Common myeloid progenitor, CD34-positive (primary cell): Measurements from ENCODE around the gene PDIA5.

ENCODE experiments used
- CTCF ChIA-PET: fragments of 350-600 bp; sonication (Branson Sonifier 250); formaldehyde crosslinking; loops from one replicate; lab custom pipeline; 2021; ENCODE audit warnings: antibody characterized with exemption; lab: Charles Lee
- POLR2A ChIA-PET: fragments of 350-600 bp; sonication (Branson Sonifier 250); formaldehyde crosslinking; loops from one replicate; lab custom pipeline; 2021; ENCODE audit warnings: antibody characterized with exemption; lab: Charles Lee
- DNase-seq, 3 donors: peaks; one replicate each; pipeline versions ENCODE4 v3.0.0 to v3.0.0-alpha.2; 2013
- H3K27ac ChIP-seq, 2 experiments: 1 replicate in 1 of 2; 2 replicates in 1 of 2; pipeline ENCODE4 v1.7.0; 2013; ENCODE audit warnings: inconsistent platforms in 2 of 2, low read length in 2 of 2, mild to moderate bottlenecking in 2 of 2, low read depth in 1 of 2, moderate library complexity in 1 of 2; ENCODE audit not compliant: severe bottlenecking in 2 of 2, insufficient read depth in 1 of 2, poor library complexity in 1 of 2
- H3K27me3 ChIP-seq, 5 experiments: replicated peaks in 2 of 5; 1 replicate in 3 of 5; 2 replicates in 2 of 5; pipeline versions ENCODE4 v1.6.1 to v1.7.0; 2013; ENCODE audit warnings: low read length in 4 of 5, mild to moderate bottlenecking in 2 of 5, moderate library complexity in 2 of 5, inconsistent platforms in 1 of 5; ENCODE audit not compliant: insufficient read depth in 5 of 5, control insufficient read depth in 4 of 5
- H3K36me3 ChIP-seq, 4 experiments: 1 replicate in 2 of 4; 2 replicates in 2 of 4; pipeline versions ENCODE4 v1.6.1 to v1.7.0; 2013; ENCODE audit warnings: low read length in 3 of 4, control low read depth in 1 of 4, mild to moderate bottlenecking in 1 of 4; ENCODE audit not compliant: control insufficient read depth in 4 of 4, insufficient read depth in 4 of 4
- H3K4me1 ChIP-seq, 4 experiments: 1 replicate in 3 of 4; 2 replicates in 1 of 4; pipeline versions ENCODE4 v1.6.1 to v1.7.1; 2013; ENCODE audit warnings: low read length in 3 of 4, mild to moderate bottlenecking in 3 of 4, control low read depth in 1 of 4, inconsistent platforms in 1 of 4, moderate library complexity in 1 of 4; ENCODE audit not compliant: control insufficient read depth in 4 of 4, insufficient read depth in 4 of 4; ENCODE audit errors: control extremely low read depth in 1 of 4
- H3K4me3 ChIP-seq, 7 experiments: 1 replicate in 4 of 7; 2 replicates in 3 of 7; pipeline versions ENCODE4 v1.5.1 to v1.7.0; 2013; ENCODE audit warnings: mild to moderate bottlenecking in 7 of 7, low read length in 6 of 7, moderate library complexity in 6 of 7, inconsistent platforms in 2 of 7, low read depth in 2 of 7, control low read depth in 1 of 7; ENCODE audit not compliant: insufficient read depth in 4 of 7, control insufficient read depth in 1 of 7; ENCODE audit errors: extremely low read depth in 1 of 7
- H3K9me3 ChIP-seq, 5 experiments: 1 replicate in 4 of 5; 2 replicates in 1 of 5; pipeline versions ENCODE4 v1.6.1 to v1.7.1; 2013; ENCODE audit warnings: low read length in 4 of 5, mild to moderate bottlenecking in 2 of 5, inconsistent platforms in 1 of 5, low read depth in 1 of 5, moderate library complexity in 1 of 5; ENCODE audit not compliant: control insufficient read depth in 4 of 5, insufficient read depth in 2 of 5; ENCODE audit errors: control extremely low read depth in 1 of 5
- WGBS: methylation state at CpG from one replicate; pipeline ENCODE4 v1.1.5; 2013; ENCODE audit not compliant: insufficient coverage; 5-methylcytosine and 5-hydroxymethylcytosine counted together

Gene PDIA5

GRCh38 chr3:123082370-123083065 lies 15.7 kb downstream of the PDIA5 start:
- 12% methylated on average over 10 of the region's 10 CpGs for WGBS
- ChIA-PET POLR2A (interaction anchor here (0.9 kb wide), 1 partner anchor 11 kb away, joined by 3 read pairs; no protein-coding TSS in a partner anchor), CTCF (interaction anchor here (1.2 to 2.2 kb wide), 2 partner anchors 9 to 15 kb away, joined by 3 to 5 read pairs; partner anchors contain the start of gene PDIA5)
- peak; percentile 47 to 92 (median 88) for DNase-seq
- Histone ChIP-seq H3K4me3 (peak overlapping the region in 4 of 7 experiments; percentile 12 to 46 (median 22)), H3K4me1 (peaks cover 11 to 65% (median 53%) of the 10 kb centered on the region in 4 experiments), H3K27ac (peak overlapping the region; percentile 13 to 27), H3K36me3 (no peaks in the 10 kb centered on the region), H3K9me3 (no peaks in the 10 kb centered on the region), H3K27me3 (no peaks in the 10 kb centered on the region)

- H3K9me3 ChIP-seq: no peaks in the 10 kb centered on the region
- POLR2A ChIA-PET: no interaction called here
- no peaks in the 10 kb centered on the region for H3K27me3 ChIP-seq
- no peak for DNase-seq
- peaks cover 11 to 65% (median 53%) of the 10 kb centered on the region in 4 experiments for H3K4me1 ChIP-seq
- peaks cover 0 to 4% (median 0%) of the 10 kb centered on the region in 4 experiments for H3K36me3 ChIP-seq
- CTCF ChIA-PET: interaction anchor here (1.5 kb wide), 1 partner anchor 56 kb away, joined by 4 read pairs; the partner anchor contains the start of gene SEMA5B
- 82% methylated on average over 6 of the region's 8 CpGs for WGBS
- H3K27ac ChIP-seq: no peak overlapping the region
- H3K4me3 ChIP-seq: peak overlapping the region in 1 of 7 experiments; percentile 2
Observed at GRCh38 chr3:123083383-123084124, 16.7 kb downstream of the PDIA5 start.

GRCh38 chr3:123084192-123084591 lies 17.4 kb downstream of the PDIA5 start:
- peak overlapping the region in 1 of 7 experiments; percentile 2 for H3K4me3 ChIP-seq
- WGBS: 43% methylated on average over 6 of the region's 6 CpGs
- H3K4me1 ChIP-seq: peaks cover 11 to 65% (median 53%) of the 10 kb centered on the region in 4 experiments
- no peak overlapping the region for H3K27ac ChIP-seq
- ChIA-PET CTCF (interaction anchor here (1.5 kb wide), 1 partner anchor 56 kb away, joined by 4 read pairs; the partner anchor contains the start of gene SEMA5B), POLR2A (no interaction called here)
- no peaks in the 10 kb centered on the region for H3K9me3 ChIP-seq
- H3K36me3 ChIP-seq: peaks cover 0 to 5% (median under 1%) of the 10 kb centered on the region in 4 experiments
- no peaks in the 10 kb centered on the region for H3K27me3 ChIP-seq
- no peak for DNase-seq

- POLR2A ChIA-PET: interaction anchor here (0.7 to 1.2 kb wide), 2 partner anchors 16 to 18 kb away, joined by 3 to 5 read pairs; partner anchors contain the start of gene PDIA5
Observed at GRCh38 chr3:123084738-123085237, 18.0 kb downstream of the PDIA5 start.

GRCh38 chr3:123085293-123085931 lies 18.6 kb downstream of the PDIA5 start:
- ChIA-PET POLR2A (interaction anchor here (0.7 to 1.2 kb wide), 2 partner anchors 16 to 19 kb away, joined by 3 to 5 read pairs; partner anchors contain the start of gene PDIA5), CTCF (interaction anchor here (0.6 to 1.3 kb wide), 5 partner anchors 9 to 55 kb away, joined by 3 read pairs; no protein-coding TSS in a partner anchor)
- Histone ChIP-seq H3K9me3 (no peaks in the 10 kb centered on the region), H3K27me3 (no peaks in the 10 kb centered on the region), H3K4me1 (peaks cover 11 to 61% (median 54%) of the 10 kb centered on the region in 4 experiments), H3K36me3 (peaks cover 0 to 10% (median under 1%) of the 10 kb centered on the region in 4 experiments), H3K4me3 (peak overlapping the region in 1 of 7 experiments; percentile 34), H3K27ac (peak overlapping the region in 1 of 2 experiments; percentile 67)
- WGBS: 38% methylated on average over 6 of the region's 10 CpGs
- DNase-seq: peak in 2 of 3 donors; percentile 53 to 57

More at GRCh38 chr3:123084738-123085237, 18.0 kb downstream of the PDIA5 start:
- Histone ChIP-seq H3K9me3 (no peaks in the 10 kb centered on the region), H3K4me1 (peaks cover 11 to 65% (median 53%) of the 10 kb centered on the region in 4 experiments), H3K4me3 (peak overlapping the region in 1 of 7 experiments; percentile 34), H3K36me3 (peaks cover 0 to 10% (median under 1%) of the 10 kb centered on the region in 4 experiments), H3K27ac (peak overlapping the region in 1 of 2 experiments; percentile 67), H3K27me3 (no peaks in the 10 kb centered on the region)
- CTCF ChIA-PET: interaction anchor here (1.0 to 1.5 kb wide), 3 partner anchors 8 to 57 kb away, joined by 3 to 4 read pairs (median 3); partner anchors contain the start of gene SEMA5B
- DNase-seq: peak in 2 of 3 donors; percentile 17 to 26
- WGBS: 85% methylated on average over 5 of the region's 6 CpGs
